Astrocyte of the spinal cord (primary cell): ENCODE results near the gene SCT.

Experiments used
- DNase-seq: peaks from one replicate; pipeline ENCODE4 v3.0.0; 2011; ENCODE audit warnings: low read depth, low spot score
- H3K4me3 ChIP-seq: 2 replicates; pipeline ENCODE4 v1.5.1; 2011; ENCODE audit warnings: low read depth, mild to moderate bottlenecking, low read length, moderate library complexity
- in situ Hi-C: cut with HindIII; loops from 2 replicates; pipeline ENCODE4 v1.10.0; 2017; ENCODE audit warnings: low sequenced_read_pairs
- TF ChIP-seq, protein P1 (sequence below): IDR thresholded peaks from 2 replicates; pipeline ENCODE4 v1.5.1; 2012; ENCODE audit warnings: low read depth, mild to moderate bottlenecking, low read length, inconsistent platforms

The SCT gene, protein sequence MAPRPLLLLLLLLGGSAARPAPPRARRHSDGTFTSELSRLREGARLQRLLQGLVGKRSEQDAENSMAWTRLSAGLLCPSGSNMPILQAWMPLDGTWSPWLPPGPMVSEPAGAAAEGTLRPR

DNA sequence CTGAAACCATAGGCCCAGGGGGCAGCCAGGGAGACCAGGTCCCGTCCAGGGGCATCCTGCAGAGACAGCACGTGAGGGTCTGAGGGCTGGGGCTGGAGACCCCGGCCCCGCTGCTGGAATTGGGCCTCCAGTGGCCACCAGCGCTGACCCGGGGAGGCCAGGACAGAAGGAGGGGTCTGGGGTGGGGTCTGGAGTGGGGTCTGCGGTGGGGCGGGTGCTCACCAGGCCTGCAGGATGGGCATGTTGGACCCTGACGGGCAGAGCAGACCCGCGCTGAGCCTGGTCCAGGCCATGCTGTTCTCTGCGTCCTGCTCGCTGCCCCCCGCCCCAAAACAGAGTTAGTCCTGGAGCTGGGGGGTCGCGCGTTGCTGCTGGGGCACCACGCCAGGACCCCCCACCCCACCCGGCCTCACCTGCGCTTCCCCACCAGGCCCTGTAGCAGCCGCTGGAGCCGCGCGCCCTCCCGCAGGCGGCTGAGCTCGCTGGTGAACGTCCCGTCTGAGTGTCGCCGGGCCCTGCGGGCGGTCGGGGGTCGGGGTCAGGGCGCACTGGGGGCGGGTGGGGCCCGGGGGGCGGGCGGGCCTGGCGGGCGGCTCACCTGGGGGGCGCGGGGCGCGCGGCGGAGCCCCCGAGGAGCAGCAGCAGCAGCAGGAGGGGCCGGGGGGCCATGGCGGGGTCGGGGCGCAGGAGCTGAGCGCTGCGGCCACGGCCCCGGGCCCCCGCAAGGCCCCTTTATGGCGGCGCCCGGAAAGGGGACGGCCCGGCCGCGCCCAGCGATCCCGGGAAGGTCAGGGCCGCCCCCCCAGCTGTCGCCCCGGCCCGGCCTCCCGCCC lies at the start of gene SCT:
Gene SCT, minus strand, starts transcription at position 707 of the 833 bp plus-strand sequence. Its CDS starts 38 bp downstream, at position 669.
- TF ChIP-seq, protein P1, sequence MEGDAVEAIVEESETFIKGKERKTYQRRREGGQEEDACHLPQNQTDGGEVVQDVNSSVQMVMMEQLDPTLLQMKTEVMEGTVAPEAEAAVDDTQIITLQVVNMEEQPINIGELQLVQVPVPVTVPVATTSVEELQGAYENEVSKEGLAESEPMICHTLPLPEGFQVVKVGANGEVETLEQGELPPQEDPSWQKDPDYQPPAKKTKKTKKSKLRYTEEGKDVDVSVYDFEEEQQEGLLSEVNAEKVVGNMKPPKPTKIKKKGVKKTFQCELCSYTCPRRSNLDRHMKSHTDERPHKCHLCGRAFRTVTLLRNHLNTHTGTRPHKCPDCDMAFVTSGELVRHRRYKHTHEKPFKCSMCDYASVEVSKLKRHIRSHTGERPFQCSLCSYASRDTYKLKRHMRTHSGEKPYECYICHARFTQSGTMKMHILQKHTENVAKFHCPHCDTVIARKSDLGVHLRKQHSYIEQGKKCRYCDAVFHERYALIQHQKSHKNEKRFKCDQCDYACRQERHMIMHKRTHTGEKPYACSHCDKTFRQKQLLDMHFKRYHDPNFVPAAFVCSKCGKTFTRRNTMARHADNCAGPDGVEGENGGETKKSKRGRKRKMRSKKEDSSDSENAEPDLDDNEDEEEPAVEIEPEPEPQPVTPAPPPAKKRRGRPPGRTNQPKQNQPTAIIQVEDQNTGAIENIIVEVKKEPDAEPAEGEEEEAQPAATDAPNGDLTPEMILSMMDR = no peak
- DNase-seq = no peak
- in situ Hi-C loops = no loop called here
- H3K4me3 ChIP-seq = no peak within 1 kb of the TSS

GRCh38 chr11:674406-674805 lies 47.4 kb upstream of the SCT start:
- no peak for DNase-seq
- in situ Hi-C loops = no loop called here
- no peak overlapping the region for H3K4me3 ChIP-seq
- TF ChIP-seq, protein P1 = no peak

DNA sequence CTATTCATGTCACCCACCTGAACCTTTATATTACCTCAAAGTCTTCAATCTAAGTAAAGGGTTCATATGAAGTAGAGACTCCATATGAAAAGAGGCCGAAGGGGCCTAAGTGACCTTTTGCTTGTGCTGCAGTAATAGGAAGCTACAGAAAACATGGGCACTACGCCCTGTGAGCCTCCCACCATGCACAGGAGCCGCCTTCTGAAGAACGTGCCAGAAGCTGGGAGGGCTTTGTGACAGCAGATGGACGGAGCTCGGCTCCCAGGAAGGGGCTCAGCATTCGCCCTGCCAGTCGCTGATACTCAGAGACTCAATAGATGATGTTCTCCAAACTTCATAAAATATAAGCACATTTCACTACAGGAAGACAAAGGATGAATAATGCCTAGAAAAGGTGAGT lies 46.9 kb upstream of the SCT start:
- DNase-seq = no peak
- H3K4me3 ChIP-seq = no peak overlapping the region
- in situ Hi-C loops = no loop called here
- TF ChIP-seq, protein P1 = no peak

GRCh38 chr11:665704-666281 lies 38.8 kb upstream of the SCT start:
- DNase-seq = peak; percentile 24
- TF ChIP-seq, protein P1 = no peak
- H3K4me3 ChIP-seq = no peak overlapping the region
- in situ Hi-C loops = no loop called here

DNA sequence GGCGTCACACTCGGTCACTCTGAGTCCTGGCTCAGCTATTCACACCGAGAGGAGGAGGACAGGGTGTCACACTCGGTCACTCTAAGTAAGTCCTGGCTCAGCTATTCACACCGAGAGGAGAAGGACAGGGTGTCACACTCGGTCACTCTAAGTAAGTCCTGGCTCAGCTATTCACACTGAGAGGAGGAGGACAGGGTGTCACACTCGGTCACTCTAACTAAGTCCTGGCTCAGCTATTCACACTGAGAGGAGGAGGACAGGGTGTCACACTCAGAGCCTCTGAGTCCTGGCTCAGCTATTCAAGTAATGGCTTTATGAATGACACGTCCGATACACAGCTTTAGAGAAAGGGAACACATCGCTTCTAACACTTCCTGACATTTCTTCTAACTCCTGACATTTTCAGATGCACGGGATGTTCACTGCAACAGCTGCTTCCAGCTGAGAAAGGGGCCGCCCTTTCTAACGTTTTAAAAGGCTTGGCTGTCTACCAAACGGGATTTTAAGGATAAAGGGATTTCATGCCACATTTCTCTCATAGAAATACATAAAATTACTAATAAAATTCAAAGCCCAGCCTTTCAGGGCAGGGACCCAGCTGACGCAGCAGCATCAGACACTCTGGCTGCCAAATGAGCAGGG lies 38.2 kb upstream of the SCT start:
- H3K4me3 ChIP-seq = no peak overlapping the region
- TF ChIP-seq, protein P1 = no peak
- no peak for DNase-seq
- in situ Hi-C loops = no loop called here

- peak; percentile 58 for DNase-seq
- TF ChIP-seq, protein P1 = peak; percentile 78
- in situ Hi-C loops = no loop called here
- H3K4me3 ChIP-seq = no peak overlapping the region
Observed at GRCh38 chr11:662689-663274, 35.8 kb upstream of the SCT start.
